GM23338 (cell line): Measurements from ENCODE around the gene HOXC12.

Experiments used
- CREB1 ChIP-seq: fragments of 250-450 bp; sonication (Bioruptor Pico); IDR thresholded peaks from 2 replicates; pipeline ENCODE4 v1.5.0; 2020; ENCODE audit warnings: low read depth, mild to moderate bottlenecking, moderate library complexity
- EZH2 ChIP-seq: fragments of 200-600 bp; sonication (generic); IDR thresholded peaks from one replicate; pipeline ENCODE4 v1.8.0; 2017; ENCODE audit warnings: antibody characterized with exemption, mild to moderate bottlenecking, low read depth; ENCODE audit not compliant: unreplicated experiment
- EZH2phosphoT487 ChIP-seq: fragments of 200-600 bp; sonication (generic); IDR thresholded peaks from one replicate; pipeline ENCODE4 v1.8.1; 2018; ENCODE audit warnings: antibody characterized with exemption; ENCODE audit not compliant: unreplicated experiment
- JUNB ChIP-seq: IDR thresholded peaks from one replicate; pipeline ENCODE4 v1.6.1; 2016; ENCODE audit warnings: antibody characterized with exemption; ENCODE audit not compliant: unreplicated experiment
- NANOG ChIP-seq: IDR thresholded peaks from 2 replicates; pipeline ENCODE4 v1.6.1; 2016; ENCODE audit warnings: antibody characterized with exemption, borderline replicate concordance
- POLR2AphosphoS5 ChIP-seq: IDR thresholded peaks from 2 replicates; pipeline ENCODE4 v1.6.1; 2016; ENCODE audit warnings: antibody characterized with exemption, low read depth
- REST ChIP-seq: IDR thresholded peaks from one replicate; pipeline ENCODE4 v1.6.1; 2018; ENCODE audit warnings: antibody characterized with exemption; ENCODE audit not compliant: unreplicated experiment
- STAT1 ChIP-seq: IDR thresholded peaks from one replicate; pipeline ENCODE4 v1.6.1; 2016; ENCODE audit warnings: antibody characterized with exemption; ENCODE audit not compliant: unreplicated experiment
- ZNF114 ChIP-seq: fragments of 250-450 bp; sonication (Bioruptor Pico); IDR thresholded peaks from 2 replicates; pipeline ENCODE4 v1.5.0; 2020; ENCODE audit warnings: mild to moderate bottlenecking, moderate library complexity
- ZNF331 ChIP-seq: fragments of 250-450 bp; sonication (Bioruptor Pico); IDR thresholded peaks from 2 replicates; pipeline ENCODE4 v1.5.0; 2020; ENCODE audit warnings: low read depth, mild to moderate bottlenecking, moderate library complexity
- ZNF462 ChIP-seq: fragments of 250-450 bp; sonication (Bioruptor Pico); IDR thresholded peaks from 2 replicates; pipeline ENCODE4 v1.5.0; 2020; ENCODE audit warnings: mild to moderate bottlenecking, moderate library complexity
- TF ChIP-seq, protein P1 (sequence below), 2 experiments: fragments of 200-600 bp in 1 of 2; sonication (generic) in 1 of 2; conservative IDR thresholded peaks; 2 replicates each; pipeline versions ENCODE4 v1.5.1 to v1.6.1; 2016 to 2017; ENCODE audit warnings: antibody characterized with exemption in 2 of 2, low read depth in 2 of 2, mild to moderate bottlenecking in 2 of 2, moderate library complexity in 1 of 2
- TF ChIP-seq, protein P2 (sequence below): IDR thresholded peaks from 2 replicates; pipeline ENCODE4 v1.6.1; 2016; ENCODE audit warnings: antibody characterized with exemption

DNA sequence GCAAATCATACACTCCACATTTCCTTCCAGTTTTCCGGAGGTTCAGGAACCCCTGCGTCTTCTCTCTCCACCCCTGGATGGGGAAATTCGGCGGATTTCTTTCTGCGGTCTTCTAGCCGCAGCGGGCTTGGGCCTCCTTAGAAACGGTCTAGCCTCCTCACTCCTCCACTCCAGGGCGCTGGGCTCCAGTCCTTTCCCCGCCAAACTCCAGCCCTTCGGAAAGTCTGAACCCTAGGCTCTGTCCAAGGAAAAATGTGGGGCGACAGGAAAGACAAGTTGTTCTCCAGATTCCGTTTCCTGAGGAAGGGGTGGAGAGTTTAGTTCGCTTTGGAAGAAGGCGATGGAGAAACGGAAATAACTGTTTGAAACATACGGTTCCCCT is 28.9 kb downstream of the HOXC12 start:
- TF ChIP-seq JUNB (no peak), ZNF114 (no peak), ZNF331 (no peak), EZH2phosphoT487 (peak; percentile 42), REST (no peak), EZH2 (no peak), POLR2AphosphoS5 (no peak), CREB1 (CRISPR knock-in tag) (no peak), STAT1 (no peak), NANOG (no peak), ZNF462 (CRISPR knock-in tag) (no peak)
- TF ChIP-seq, protein P1, sequence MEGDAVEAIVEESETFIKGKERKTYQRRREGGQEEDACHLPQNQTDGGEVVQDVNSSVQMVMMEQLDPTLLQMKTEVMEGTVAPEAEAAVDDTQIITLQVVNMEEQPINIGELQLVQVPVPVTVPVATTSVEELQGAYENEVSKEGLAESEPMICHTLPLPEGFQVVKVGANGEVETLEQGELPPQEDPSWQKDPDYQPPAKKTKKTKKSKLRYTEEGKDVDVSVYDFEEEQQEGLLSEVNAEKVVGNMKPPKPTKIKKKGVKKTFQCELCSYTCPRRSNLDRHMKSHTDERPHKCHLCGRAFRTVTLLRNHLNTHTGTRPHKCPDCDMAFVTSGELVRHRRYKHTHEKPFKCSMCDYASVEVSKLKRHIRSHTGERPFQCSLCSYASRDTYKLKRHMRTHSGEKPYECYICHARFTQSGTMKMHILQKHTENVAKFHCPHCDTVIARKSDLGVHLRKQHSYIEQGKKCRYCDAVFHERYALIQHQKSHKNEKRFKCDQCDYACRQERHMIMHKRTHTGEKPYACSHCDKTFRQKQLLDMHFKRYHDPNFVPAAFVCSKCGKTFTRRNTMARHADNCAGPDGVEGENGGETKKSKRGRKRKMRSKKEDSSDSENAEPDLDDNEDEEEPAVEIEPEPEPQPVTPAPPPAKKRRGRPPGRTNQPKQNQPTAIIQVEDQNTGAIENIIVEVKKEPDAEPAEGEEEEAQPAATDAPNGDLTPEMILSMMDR (conservative IDR thresholded peaks at IDR 0.05; ENCODE audit: low read depth in 2 of 2): no peak
- TF ChIP-seq, protein P2, sequence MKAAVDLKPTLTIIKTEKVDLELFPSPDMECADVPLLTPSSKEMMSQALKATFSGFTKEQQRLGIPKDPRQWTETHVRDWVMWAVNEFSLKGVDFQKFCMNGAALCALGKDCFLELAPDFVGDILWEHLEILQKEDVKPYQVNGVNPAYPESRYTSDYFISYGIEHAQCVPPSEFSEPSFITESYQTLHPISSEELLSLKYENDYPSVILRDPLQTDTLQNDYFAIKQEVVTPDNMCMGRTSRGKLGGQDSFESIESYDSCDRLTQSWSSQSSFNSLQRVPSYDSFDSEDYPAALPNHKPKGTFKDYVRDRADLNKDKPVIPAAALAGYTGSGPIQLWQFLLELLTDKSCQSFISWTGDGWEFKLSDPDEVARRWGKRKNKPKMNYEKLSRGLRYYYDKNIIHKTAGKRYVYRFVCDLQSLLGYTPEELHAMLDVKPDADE: no peak
